Thyroid gland (tissue), 4 donors: ENCODE measurements around the gene ACTL6B.

Source experiments
- POLR2A ChIP-seq, 2 donors: fragments of 450-650 bp; IDR thresholded peaks; one replicate each; pipeline ENCODE4 v1.6.1; 2017; ENCODE audit warnings: antibody characterized with exemption in 2 of 2, mild to moderate bottlenecking in 2 of 2, moderate library complexity in 1 of 2
- TF ChIP-seq, protein P1 (sequence below), 6 experiments: fragments of 200-600 bp in 3 of 6; fragments of 450-650 bp in 3 of 6; sonication (generic) in 3 of 6; IDR thresholded peaks; one replicate each; pipeline ENCODE4 v1.5.1; 2016 to 2019; ENCODE audit warnings: antibody characterized with exemption in 6 of 6, mild to moderate bottlenecking in 2 of 6, inconsistent platforms in 1 of 6, moderate library complexity in 1 of 6

DNA sequence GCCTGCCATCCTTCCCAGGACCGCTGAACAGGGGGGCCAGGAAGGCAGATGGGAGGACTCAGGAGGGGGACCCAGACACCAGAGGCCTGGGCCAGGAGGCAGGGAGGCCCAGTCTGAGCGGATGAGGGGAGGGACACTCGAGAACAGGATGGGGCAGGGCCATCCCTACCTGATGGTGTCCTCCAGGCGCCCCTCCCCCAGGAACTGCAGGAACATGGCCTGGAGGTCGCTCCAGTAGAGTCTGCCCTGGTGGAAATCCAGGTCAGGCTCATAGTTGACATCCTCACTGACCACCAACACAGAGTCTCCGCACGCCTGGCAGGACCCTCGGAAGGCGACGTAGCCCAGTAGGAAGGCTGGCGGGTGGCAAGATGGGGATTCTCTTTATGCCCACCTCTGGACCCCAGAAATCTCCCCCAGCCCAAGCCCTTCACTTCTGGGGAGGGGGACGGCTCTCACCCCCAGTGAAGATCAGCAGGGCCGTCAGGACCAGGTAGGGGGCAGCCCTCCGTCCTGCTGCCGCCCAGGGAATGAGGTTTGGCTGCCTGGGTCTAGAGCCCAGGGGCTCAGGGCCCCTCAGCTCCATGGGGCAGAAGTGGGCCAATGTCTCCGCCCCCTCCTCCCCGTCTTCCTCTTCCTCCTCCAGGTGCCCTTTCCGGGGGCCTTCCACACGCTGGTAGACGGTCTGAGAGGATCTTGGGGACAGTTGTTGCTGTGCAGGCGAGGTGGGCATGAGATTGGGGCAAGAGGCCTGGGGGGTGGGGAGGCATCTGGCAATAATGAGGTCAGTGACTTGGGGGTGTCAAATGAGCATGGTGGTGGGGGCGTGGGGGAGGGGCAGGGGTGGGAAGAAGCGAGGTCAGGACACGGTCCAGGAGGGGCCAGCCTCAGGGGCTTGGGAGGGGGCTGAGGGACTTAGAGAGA is 15.5 kb downstream of the ACTL6B start:
- TF ChIP-seq, protein P1, sequence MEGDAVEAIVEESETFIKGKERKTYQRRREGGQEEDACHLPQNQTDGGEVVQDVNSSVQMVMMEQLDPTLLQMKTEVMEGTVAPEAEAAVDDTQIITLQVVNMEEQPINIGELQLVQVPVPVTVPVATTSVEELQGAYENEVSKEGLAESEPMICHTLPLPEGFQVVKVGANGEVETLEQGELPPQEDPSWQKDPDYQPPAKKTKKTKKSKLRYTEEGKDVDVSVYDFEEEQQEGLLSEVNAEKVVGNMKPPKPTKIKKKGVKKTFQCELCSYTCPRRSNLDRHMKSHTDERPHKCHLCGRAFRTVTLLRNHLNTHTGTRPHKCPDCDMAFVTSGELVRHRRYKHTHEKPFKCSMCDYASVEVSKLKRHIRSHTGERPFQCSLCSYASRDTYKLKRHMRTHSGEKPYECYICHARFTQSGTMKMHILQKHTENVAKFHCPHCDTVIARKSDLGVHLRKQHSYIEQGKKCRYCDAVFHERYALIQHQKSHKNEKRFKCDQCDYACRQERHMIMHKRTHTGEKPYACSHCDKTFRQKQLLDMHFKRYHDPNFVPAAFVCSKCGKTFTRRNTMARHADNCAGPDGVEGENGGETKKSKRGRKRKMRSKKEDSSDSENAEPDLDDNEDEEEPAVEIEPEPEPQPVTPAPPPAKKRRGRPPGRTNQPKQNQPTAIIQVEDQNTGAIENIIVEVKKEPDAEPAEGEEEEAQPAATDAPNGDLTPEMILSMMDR (IDR thresholded peaks at IDR 0.05), result no peak
- TF ChIP-seq POLR2A (IDR thresholded peaks at IDR 0.05), result no peak
